Activated CD8-positive, alpha-beta T cell treated with anti-CD3 and anti-CD28 coated beads, Interleukin-2, amount 10 ng/mL, durations not matched to agents 7 days and 5 days (primary cell): Measurements from ENCODE around the gene PROM2. TPM values are rescaled to one million over a fixed set of nuclear protein-coding genes. Genes with fewer than 3 reads are reported as not detected.

Source experiments
- ATAC-seq: fragments of 150-1000 bp; cut with Tn5 transposase; one replicate; pipeline ENCODE4 v1.10.0; 2021; ENCODE audit warnings: moderate library complexity
- CTCF ChIA-PET: fragments of 350-600 bp; sonication (Branson Sonifier 250); formaldehyde crosslinking; loops from one replicate; lab custom pipeline; 2021; ENCODE audit warnings: antibody characterized with exemption; lab: Charles Lee
- POLR2A ChIA-PET: fragments of 350-600 bp; sonication (Branson Sonifier 250); formaldehyde crosslinking; loops from one replicate; lab custom pipeline; 2021; ENCODE audit warnings: antibody characterized with exemption; lab: Charles Lee
- DNase-seq: peaks from one replicate; pipeline ENCODE4 v3.0.0-alpha.2; 2020
- H3K27ac Mint-ChIP-seq: one replicate; pipeline ENCODE4 v1.8.0; 2021; ENCODE audit warnings: mild to moderate bottlenecking, mixed read lengths
- H3K27me3 Mint-ChIP-seq: one replicate; pipeline ENCODE4 v1.8.0; 2021; ENCODE audit warnings: low read depth, mixed read lengths
- H3K36me3 Mint-ChIP-seq: one replicate; pipeline ENCODE4 v1.8.0; 2021; ENCODE audit warnings: low read depth, mixed read lengths
- H3K4me1 Mint-ChIP-seq: one replicate; pipeline ENCODE4 v1.8.0; 2021; ENCODE audit warnings: low read depth, mixed read lengths
- H3K4me3 Mint-ChIP-seq: one replicate; pipeline ENCODE4 v1.8.0; 2021; ENCODE audit warnings: mild to moderate bottlenecking, mixed read lengths
- H3K9me3 Mint-ChIP-seq: one replicate; pipeline ENCODE4 v1.8.0; 2022; ENCODE audit warnings: mixed read lengths; ENCODE audit not compliant: insufficient read depth
- total RNA-seq, 2 experiments: library from RNA; stranded (reverse); gene quantifications; one replicate each; pipeline ENCODE4 v1.2.3, GENCODE V29; 2021

Gene PROM2
- total RNA-seq, 2 experiments from 2014 or later = 0.34 to 0.47 TPM

DNA sequence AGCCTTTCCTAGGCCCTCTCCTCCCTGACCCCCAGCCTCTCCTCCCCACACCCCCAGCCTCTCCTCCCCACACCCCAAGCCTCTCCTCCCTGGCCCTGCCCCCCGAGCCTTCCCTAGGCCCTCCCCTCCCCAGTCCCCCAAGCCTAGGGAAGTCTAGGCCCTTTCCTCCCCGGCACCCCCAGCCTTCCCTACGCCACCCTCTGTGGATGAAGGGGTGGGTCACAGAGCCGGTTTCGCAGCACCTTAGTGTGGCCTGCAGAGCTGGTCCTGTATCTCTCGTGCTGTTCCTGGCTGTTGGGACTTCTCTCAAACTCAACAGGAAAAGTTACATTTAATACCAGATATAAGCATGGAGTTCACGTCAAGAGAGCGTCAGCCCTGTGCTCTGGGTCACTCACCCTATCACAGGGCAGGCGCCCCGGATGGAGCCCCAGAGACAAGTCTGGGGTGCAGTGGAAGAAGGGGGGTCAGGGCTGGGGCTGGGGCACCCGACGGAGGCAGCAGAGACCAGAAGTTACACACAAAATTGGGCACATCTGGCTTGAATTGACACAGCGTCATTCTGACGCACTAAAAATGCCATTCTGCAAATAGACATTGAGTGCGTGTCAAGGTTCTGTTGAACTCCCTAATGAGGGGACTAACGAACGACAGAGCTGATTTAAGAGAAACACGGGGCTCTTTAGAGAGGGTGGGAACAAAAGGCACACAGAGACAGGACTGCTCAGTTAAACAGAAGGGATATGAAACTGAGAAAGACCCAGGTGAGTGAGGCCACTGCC lies 46.9 kb downstream of the PROM2 start:
- H3K27ac Mint-ChIP-seq = no peak overlapping the region
- no peaks in the 10 kb centered on the region for H3K9me3 Mint-ChIP-seq
- ATAC-seq (no peak), DNase-seq (no peak)
- ChIA-PET POLR2A (no interaction called here), CTCF (no interaction called here)
- no peaks in the 10 kb centered on the region for H3K36me3 Mint-ChIP-seq
- H3K27me3 Mint-ChIP-seq = no peaks in the 10 kb centered on the region
- H3K4me1 Mint-ChIP-seq = no peaks in the 10 kb centered on the region
- H3K4me3 Mint-ChIP-seq = no peak overlapping the region

DNA sequence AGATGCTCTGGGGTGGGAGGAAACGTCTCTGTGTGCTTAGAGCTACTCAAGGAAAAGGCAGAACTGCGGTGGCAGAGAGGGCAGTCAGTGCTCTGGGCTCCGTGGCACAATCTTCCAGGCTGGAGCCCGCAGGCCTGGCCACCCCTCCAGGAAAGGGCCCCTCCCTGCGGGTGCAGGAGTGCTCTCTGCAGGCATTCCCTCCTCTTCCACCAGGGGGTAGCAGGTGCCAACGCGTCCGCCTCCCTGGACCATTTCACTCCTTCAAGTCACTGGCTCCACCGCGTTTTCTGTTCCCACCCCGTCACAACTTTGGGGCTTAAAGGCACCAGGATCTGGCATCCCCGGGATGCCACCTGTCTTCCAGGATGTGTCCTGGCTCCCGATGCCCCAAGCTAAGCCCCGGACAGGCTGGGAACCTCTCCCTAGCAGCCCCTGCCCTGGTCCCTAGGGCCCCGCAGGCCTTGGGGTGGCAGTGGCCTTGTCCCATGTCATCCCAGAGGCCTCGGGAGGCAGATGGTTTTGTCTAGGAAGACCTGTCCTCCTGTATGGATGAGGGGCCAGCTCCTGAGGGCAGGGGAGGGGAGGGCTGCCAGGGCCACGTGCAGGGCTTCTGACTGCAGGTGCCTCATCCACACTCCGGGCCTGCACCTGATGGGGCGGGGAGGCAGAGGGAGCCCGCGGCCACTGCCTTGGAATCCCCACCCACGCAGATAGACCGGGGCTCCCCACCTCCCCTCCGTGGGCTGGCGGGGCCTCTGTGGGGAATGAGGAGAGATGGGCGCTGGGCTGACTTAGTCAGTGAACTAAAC lies 49.3 kb downstream of the PROM2 start:
- Mint-ChIP-seq H3K36me3 (no peaks in the 10 kb centered on the region), H3K9me3 (no peaks in the 10 kb centered on the region), H3K27ac (no peak overlapping the region), H3K4me3 (no peak overlapping the region), H3K4me1 (no peaks in the 10 kb centered on the region), H3K27me3 (no peaks in the 10 kb centered on the region)
- ChIA-PET CTCF (no interaction called here), POLR2A (no interaction called here)
- DNase-seq = no peak
- ATAC-seq = no peak

GRCh38 chr2:95325026-95325425 lies 50.8 kb downstream of the PROM2 start:
- no peak for DNase-seq
- no peaks in the 10 kb centered on the region for H3K36me3 Mint-ChIP-seq
- ChIA-PET POLR2A (no interaction called here), CTCF (interaction anchor here (0.9 kb wide), 1 partner anchor 21 kb away, joined by 3 read pairs; no protein-coding TSS in a partner anchor)
- H3K27me3 Mint-ChIP-seq = no peaks in the 10 kb centered on the region
- H3K9me3 Mint-ChIP-seq = no peaks in the 10 kb centered on the region
- no peak for ATAC-seq
- H3K4me3 Mint-ChIP-seq = no peak overlapping the region
- H3K27ac Mint-ChIP-seq = no peak overlapping the region
- H3K4me1 Mint-ChIP-seq = no peaks in the 10 kb centered on the region

DNA sequence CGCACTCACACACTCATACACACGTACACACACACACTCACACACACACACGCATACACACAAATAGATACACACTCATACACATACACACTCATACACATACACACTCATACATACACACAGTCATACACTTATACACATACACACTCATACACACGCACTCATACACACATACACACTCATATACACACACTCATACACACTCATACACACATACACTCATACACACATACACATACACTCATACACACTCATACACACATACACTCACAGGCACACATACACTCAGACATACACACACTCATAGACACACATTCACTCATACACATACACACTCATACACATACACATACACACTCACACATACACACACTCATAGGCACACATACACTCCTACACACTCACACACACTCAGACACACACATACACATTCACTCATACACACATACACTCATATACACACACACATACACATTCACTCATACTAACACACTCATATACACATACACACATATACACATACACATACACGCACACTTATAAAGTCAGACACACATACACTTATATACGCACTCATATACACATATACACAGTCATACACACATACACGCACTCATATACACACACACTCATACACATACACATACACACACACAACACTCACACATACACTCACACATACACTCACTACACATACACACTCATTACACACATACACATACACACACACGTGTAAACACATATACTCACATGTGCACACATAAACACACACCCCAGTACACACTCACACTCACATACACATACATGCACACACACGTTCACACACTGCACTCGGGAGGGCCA lies 51.6 kb downstream of the PROM2 start:
- ChIA-PET POLR2A (no interaction called here), CTCF (no interaction called here)
- ATAC-seq (no peak), DNase-seq (no peak)
- Mint-ChIP-seq H3K4me1 (no peaks in the 10 kb centered on the region), H3K4me3 (no peak overlapping the region), H3K27me3 (no peaks in the 10 kb centered on the region), H3K27ac (no peak overlapping the region), H3K36me3 (no peaks in the 10 kb centered on the region), H3K9me3 (no peaks in the 10 kb centered on the region)

GRCh38 chr2:95326433-95327140 lies 52.3 kb downstream of the PROM2 start:
- no peaks in the 10 kb centered on the region for H3K36me3 Mint-ChIP-seq
- no peak for DNase-seq
- H3K9me3 Mint-ChIP-seq = no peaks in the 10 kb centered on the region
- no peak for ATAC-seq
- ChIA-PET CTCF (no interaction called here), POLR2A (no interaction called here)
- H3K27ac Mint-ChIP-seq = no peak overlapping the region
- H3K4me1 Mint-ChIP-seq = no peaks in the 10 kb centered on the region
- H3K4me3 Mint-ChIP-seq = no peak overlapping the region
- H3K27me3 Mint-ChIP-seq = no peaks in the 10 kb centered on the region

GRCh38 chr2:95327861-95328260 lies 53.6 kb downstream of the PROM2 start:
- CTCF ChIA-PET = no interaction called here
- POLR2A ChIA-PET = no interaction called here

GRCh38 chr2:95328358-95329125 lies 54.3 kb downstream of the PROM2 start:
- no peak overlapping the region for H3K4me3 Mint-ChIP-seq
- ChIA-PET CTCF (no interaction called here), POLR2A (no interaction called here)
- no peaks in the 10 kb centered on the region for H3K9me3 Mint-ChIP-seq
- no peaks in the 10 kb centered on the region for H3K36me3 Mint-ChIP-seq
- no peaks in the 10 kb centered on the region for H3K27me3 Mint-ChIP-seq
- H3K27ac Mint-ChIP-seq = no peak overlapping the region
- ATAC-seq = no peak
- no peak for DNase-seq
- no peaks in the 10 kb centered on the region for H3K4me1 Mint-ChIP-seq

More at GRCh38 chr2:95327861-95328260, 53.6 kb downstream of the PROM2 start:
- DNase-seq (no peak), ATAC-seq (no peak)
- Mint-ChIP-seq H3K9me3 (no peaks in the 10 kb centered on the region), H3K27ac (no peak overlapping the region), H3K36me3 (no peaks in the 10 kb centered on the region), H3K27me3 (no peaks in the 10 kb centered on the region), H3K4me1 (no peaks in the 10 kb centered on the region), H3K4me3 (no peak overlapping the region)

DNA sequence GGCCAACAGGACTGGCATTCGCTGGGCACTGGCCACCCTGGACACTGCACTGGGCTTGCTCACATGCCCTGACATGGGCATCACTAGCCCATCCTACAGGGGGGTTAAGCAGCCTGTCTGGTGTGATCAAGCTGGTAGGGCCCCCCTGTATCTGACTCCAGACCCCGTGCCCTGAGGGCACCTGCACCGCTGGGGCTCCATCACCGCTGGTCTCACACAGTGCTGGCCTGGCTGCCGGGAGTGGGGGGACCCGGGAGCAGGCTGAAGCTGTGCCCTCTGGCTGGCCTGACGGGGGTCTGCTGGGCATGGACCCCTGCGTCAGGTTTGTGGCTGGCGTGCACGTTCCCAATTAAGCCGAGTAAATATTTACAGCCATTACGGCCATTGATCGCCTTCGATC lies 55.2 kb downstream of the PROM2 start:
- Mint-ChIP-seq H3K27me3 (peaks cover 2% of the 10 kb centered on the region), H3K27ac (no peak overlapping the region), H3K9me3 (no peaks in the 10 kb centered on the region), H3K4me1 (no peaks in the 10 kb centered on the region), H3K4me3 (no peak overlapping the region), H3K36me3 (no peaks in the 10 kb centered on the region)
- DNase-seq = no peak
- POLR2A ChIA-PET = no interaction called here
- CTCF ChIA-PET = no interaction called here
- ATAC-seq = no peak

- Mint-ChIP-seq H3K4me3 (no peak overlapping the region), H3K36me3 (no peaks in the 10 kb centered on the region), H3K9me3 (no peaks in the 10 kb centered on the region), H3K27ac (no peak overlapping the region), H3K27me3 (peaks cover 3% of the 10 kb centered on the region), H3K4me1 (no peaks in the 10 kb centered on the region)
- POLR2A ChIA-PET = no interaction called here
- ATAC-seq (no peak), DNase-seq (no peak)
- CTCF ChIA-PET = interaction anchor here (1.0 kb wide), 1 partner anchor 15 kb away, joined by 4 read pairs; no protein-coding TSS in a partner anchor
These were observed 55.9 kb downstream of the PROM2 start for GRCh38 chr2:95329891-95330793.

- ChIA-PET POLR2A (no interaction called here), CTCF (interaction anchor here (1.0 kb wide), 1 partner anchor 14 kb away, joined by 4 read pairs; no protein-coding TSS in a partner anchor)
- Mint-ChIP-seq H3K36me3 (no peaks in the 10 kb centered on the region), H3K4me1 (no peaks in the 10 kb centered on the region), H3K27ac (no peak overlapping the region), H3K4me3 (no peak overlapping the region), H3K27me3 (peaks cover 7% of the 10 kb centered on the region), H3K9me3 (no peaks in the 10 kb centered on the region)
- ATAC-seq (no peak), DNase-seq (no peak)
These were observed 56.6 kb downstream of the PROM2 start for GRCh38 chr2:95330794-95331338.
